ENCODE measurements around the gene GABRP.
"Not testable (repeated sequence)": the region's sequence is repeated elsewhere in the genome, so short reads cannot be mapped to it uniquely, and the experiment has no call there.

Gene GABRP

DNA sequence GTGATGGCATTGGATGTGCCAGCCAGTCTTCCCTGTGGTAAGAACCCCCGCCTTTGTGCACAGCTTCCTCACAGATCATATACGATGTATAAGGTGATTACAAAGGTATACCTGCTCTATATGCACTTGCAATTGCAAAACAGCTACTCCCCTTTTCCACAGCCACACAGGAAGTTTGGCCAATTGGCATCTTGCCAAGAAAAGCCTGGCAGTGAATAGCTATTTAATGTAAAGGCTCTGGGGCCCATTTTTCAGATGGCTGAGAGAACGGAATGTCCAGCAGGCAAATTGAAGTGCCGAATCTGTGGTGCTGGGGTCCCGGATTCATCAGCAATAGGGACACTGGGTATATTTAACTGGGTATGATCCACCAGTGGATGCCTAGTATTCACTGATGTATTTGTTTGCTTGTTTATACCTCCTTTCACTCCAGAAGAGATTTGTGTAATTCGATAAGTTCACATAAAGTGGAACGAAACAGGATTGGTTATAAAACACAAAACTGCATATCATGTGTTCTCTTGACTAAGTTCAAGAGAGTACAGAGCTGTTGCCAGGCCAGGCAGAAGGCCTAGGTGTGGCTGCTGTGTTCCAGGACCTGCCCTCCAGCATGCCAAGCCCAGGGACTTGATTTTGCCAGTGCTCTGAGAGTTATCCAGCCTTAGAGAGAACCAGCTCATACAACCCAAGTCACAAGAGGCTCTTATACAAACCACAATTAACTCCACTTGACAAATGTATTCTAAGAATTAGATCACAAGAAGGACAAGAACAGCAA lies 27.7 kb upstream of the GABRP start:
- no peak for DNase-seq (ENCODE audit: low read depth in 2 of 2)

DNA sequence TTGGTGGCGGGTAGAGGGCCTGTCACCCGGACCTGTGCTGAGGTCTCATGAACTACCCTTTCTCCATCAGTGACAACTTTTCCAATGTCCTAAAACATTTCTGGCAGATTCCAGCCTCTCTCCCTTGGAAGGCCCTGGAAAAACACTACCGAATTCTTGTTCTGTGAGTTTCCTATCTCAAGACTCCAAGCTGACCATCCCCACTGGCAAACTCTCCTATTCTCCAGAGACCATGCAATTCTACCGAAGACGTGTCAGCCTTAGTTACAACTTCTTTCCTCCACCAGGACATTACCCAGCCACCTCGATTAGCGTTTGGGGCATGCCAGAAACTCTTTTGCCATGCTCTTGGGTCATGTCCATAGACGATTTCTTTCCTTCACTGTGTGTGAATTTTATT lies 26.8 kb upstream of the GABRP start:
- DNase-seq (ENCODE audit: low read depth in 2 of 2) = no peak

DNA sequence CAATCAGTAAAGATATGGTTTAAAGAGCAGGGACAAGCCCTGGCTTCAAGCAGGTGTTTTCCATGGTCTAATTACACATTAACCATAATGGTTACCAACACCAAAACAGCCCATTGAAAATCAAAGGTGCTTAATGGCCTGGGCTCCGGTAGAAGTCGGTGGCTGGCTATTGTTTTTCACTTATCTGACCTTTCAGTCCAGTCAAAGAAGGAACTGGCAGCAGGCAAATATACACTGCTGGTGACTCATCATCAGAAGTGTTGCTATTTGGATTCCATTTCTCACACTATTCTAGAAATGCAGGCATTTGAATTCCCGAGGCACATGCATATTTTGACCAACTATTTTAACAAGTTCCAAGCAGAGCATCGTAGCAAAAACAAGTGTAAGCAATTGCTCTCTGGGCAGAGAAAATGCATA lies 26.3 kb upstream of the GABRP start:
- no peak for DNase-seq (ENCODE audit: low read depth in 2 of 2)

DNA sequence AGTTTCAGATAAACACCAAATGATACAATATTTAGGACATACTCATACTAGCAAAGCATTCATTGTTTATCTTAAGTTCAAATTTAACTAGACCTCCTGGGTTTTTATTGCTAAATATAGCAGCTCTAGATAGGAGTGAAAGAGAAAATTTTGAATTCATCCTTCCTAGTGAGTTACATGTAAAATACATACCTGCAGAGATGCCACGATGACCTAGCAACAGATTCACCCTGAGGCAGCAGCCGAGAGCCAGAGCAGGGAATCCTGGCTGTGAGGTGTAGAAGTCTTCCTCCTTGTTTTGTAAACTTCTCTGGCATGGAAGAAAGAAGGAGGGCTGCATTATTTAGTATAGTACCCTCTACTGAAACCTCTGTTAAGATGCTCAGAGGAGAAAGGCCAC lies 25.9 kb upstream of the GABRP start:
- DNase-seq (ENCODE audit: low read depth in 2 of 2) = no peak

DNA sequence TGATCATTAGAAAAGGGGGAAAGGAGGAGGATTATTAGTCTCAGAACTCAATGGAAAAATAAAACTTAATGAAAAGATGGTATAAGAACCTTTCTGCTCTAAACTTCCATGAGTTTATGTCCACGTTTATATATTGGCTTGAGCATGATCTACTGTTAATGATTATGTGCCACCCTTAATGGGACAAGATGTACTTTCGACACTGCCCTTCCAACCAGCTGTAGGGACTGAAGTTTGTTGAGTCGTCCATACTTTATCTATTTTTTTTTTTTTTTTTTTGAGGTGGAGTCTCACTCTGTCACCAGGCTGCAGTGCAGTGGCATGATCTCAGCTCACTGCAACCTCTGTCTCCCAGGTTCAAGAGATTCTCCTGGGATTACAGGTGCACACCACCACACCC lies 25.0 kb upstream of the GABRP start:
- no peak for DNase-seq (ENCODE audit: low read depth in 2 of 2)

DNA sequence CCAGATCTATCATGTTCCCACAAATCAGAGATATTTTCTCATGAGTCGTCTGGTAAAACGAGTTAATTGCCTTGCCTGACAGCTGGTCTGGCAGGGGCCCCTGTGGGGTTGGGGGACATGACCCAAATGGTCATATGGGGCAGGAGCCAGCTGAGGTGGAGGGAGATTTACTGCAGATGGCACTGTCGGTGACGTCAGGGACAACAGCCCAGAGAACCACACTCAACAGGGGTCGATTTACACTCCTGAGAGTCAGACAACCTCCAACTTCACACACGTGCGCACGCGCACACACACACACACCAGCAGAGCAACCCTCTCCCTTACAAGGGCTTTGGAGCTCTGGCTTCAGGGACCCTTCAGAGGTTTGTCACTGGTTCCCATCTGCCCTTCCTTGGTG lies 23.4 kb upstream of the GABRP start:
- DNase-seq (ENCODE audit: low read depth in 2 of 2) = no peak

DNA sequence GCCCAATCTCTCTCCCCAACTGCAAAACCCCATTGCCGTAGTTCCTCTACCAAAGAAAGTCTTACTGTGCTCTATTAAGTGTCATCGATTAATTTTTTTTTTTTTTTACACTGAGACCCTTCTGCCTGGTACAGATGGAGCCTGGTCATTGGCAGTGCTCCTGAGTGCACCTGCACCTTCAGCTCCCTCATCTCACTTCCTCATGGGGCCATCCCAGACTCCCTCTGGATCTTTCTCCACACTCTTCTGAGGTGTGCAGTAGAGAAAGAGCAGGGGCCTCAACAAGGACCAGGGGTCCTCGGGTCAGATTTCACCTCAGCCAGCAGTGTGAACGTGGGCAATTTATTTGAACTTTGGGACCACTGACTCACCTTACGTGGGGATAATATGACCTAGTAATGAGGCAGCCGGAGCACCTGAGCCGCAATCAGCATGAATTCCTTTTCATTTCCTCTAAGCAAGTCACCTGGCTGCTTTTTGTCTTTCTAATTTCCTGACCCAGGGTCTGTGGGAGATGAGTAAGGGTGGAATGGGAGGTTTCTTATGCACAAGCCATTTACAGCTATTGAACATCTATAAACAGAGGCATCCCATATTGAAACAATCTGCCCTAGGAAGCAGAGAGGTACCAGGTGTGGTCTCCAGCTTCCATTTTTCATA lies 22.3 kb upstream of the GABRP start:
- no peak for DNase-seq (ENCODE audit: low read depth in 2 of 2)

DNA sequence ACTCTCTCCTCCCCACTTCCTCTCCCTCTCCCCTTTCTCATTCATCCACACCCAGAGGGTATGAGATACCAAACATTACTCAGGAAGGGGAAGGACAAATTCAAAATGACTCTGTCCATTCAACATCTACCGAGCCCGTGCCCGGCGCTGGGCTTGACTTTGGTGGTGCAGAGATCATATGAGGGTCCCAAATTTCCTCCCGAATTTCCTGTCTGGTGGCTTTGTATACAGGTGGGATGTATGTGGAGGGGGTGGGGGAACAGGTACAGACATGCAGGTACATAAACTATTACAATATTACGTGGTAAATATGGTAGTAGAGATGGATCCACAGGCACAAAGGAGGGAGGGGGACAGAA lies 21.8 kb upstream of the GABRP start:
- DNase-seq (ENCODE audit: low read depth in 2 of 2) = no peak

DNA sequence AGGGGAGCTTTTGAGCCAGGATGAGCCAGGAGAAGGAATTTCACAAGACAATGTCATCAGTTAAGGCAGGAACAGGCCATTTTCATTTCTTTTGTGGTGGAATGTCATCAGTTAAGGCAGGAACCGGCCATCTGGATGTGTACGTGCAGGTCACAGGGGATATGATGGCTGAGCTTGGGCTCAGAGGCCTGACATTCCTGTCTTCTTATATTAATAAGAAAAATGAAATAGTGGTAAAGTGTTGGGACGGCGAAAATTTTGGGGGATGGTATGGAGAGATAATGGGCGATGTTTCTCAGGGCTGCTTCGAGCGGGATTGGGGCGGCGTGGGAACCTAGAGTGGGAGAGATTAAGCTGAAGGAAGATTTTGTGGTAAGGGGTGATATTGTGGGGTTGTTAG lies 21.2 kb upstream of the GABRP start:
- DNase-seq (ENCODE audit: low read depth in 2 of 2) = not testable (repeated sequence)

DNA sequence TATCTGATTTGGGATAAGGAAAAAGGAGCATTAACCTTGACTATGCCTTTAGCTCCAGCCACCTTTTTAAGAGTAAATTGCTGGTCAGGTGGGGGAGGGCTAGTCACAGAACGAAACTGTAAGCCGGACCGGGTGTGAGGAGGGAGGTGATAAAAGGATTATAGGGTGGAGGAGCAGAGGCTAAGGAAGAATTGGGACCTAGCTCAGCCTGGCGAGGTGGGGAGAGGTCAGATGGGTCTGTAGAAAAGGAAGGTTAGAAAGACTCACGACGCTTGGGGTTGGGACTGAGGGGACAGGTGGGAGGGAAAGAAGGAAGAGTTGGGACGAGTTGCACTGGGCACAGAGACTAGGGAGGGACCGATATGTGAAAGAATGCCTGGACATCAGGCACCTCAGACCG lies 17.7 kb upstream of the GABRP start:
- DNase-seq (ENCODE audit: low read depth in 2 of 2) = not testable (repeated sequence)

DNA sequence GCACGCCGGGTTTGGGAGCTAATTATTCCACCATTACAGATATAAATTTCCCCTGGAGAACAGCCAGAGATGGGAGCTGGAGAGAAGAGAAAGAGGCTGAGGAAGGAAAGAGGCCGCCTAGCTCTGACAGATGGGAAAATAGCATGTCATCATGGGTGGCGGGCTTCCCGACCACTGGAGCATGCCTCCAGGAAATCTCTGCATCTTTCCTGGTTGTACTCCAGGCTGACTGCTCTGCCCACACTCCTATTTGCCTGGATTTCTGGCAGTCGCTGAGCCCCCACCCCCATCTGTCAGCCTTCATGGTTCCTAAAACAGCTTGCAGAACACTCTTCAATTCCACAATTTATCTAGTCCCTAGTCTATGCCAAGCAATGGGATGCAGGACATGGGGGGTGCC lies 14.3 kb upstream of the GABRP start:
- DNase-seq (ENCODE audit: low read depth in 2 of 2) = no peak

DNA sequence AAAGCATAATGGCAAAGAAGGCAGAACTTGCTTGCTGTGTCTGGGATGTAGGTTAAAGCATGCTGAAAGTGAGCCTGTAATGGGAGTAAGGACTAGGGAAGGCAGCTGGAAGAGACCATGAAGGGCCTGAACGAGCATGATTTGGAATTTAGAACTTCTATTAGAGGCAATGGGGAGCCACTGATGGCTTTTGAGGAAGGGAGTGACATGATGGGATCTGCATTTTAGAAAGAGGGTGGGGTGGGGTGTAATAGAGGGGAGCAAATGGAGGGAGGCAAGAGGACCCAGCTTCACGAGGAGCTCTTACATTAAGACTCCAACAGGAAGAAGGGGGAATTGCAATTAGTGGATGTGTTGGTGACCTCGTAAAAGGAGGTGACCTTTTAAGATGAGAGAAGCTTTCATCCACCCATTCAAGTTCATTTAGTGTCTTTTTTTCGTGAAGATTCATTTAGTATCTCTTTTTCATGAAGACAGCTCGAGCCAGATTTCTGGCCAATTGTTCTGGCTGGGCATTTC lies 13.6 kb upstream of the GABRP start:
- no peak for DNase-seq (ENCODE audit: low read depth in 2 of 2)

DNA sequence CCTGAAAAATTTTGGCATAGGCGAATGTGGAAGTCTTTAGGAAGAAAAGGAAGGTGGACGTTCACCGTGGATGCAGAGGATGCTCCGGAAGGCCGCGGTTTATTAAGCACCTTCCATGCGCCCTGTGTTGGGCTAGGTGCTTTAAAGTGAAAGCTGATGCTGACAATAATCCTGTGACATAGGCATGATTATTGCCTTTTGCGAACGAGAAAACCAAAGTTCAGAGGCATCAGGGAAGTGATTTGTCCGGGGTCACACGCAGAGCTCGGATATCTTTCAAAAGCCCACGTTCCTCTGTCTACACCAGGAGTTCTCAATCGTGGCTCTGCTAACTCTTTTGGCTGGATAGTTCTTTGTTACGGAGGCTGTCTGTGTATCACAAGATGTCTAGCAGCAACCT lies 12.0 kb upstream of the GABRP start:
- DNase-seq (ENCODE audit: low read depth in 2 of 2) = no peak

DNA sequence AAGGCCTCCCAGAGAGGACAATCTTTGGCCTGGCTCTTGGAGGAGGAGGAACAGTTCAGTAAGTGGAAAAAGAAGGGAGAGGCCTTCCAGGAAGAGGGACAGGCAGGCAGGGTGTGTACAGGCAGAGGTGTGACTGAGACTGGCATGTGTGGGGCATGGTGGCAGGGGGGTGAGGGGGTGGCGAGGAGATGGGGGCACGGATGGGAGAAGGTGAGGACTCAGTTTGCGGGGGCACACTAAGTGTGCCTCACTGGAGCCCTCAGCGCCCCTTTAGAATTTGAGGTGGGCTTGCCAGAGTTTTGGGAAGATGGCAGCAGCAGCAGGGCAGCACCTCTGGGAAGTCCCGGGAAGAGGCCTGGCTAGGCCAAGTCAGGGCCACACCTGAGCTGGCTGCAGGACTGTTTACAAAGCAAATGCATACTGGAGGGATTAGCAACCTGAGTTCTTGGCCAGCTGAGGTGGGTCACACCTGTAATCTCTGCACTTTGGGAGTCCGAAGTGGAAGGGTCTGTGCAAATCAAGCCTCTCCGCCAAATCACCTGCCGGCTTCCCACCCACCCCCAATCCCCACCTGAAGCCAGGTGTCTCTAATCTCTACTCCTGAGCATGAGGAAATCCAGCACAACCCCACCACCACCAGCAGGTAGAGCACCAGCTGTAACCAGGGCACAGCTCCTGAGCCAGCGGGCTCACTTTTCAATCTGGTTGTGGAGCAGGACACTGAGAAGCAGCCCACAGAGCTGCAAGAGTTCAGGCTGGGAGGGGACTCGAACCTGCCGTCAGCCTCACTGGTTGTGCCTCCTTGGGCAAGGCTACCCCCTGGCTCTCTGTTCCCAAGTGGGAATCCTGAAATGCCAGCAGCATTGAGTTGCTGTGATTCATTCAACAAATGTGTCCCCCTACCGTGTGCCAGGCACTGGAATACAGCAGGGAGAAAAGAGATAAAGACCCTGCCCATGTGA lies 10.2 kb upstream of the GABRP start:
- DNase-seq (ENCODE audit: low read depth in 2 of 2) = no peak

DNA sequence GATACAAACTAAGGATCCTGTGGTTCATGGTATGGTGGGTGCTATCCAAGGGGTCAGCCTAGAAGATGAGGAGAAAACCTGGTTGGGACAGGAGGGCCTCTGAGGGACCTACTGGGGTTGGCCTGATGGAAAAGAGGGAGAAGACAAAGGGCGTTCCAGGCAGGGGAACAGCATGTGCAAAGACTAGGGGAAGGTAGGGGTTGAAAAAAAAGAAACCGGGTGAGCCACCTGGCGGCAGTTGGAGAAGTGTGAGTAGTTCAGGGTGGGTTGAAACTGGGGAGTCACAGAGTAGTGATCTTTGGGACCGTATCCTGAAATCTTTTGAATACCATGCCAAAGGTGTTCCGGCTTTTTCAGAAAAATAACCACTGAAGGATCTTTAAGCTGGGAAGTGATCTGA lies 8.7 kb upstream of the GABRP start:
- DNase-seq (ENCODE audit: low read depth in 2 of 2) = no peak

DNA sequence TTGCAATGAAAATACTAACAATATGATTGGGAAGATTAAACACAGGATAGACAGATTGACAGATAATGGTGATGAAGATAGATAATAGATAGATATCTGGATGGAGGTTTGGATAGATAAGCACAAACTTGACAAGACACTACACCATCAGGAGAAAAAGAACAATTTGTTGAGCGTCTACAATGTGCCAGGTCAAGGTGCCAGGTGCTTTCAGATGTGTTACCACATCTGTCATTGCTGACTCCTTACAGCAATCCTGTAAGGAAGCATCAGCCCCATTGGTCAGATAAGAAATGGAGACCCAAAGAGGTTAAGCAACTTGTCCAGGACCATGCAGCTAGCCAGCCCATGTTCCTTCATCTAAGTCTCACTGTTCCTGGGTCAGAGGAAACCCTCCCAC lies 1.6 kb upstream of the GABRP start:
- DNase-seq (ENCODE audit: low read depth in 2 of 2) = no peak

DNA sequence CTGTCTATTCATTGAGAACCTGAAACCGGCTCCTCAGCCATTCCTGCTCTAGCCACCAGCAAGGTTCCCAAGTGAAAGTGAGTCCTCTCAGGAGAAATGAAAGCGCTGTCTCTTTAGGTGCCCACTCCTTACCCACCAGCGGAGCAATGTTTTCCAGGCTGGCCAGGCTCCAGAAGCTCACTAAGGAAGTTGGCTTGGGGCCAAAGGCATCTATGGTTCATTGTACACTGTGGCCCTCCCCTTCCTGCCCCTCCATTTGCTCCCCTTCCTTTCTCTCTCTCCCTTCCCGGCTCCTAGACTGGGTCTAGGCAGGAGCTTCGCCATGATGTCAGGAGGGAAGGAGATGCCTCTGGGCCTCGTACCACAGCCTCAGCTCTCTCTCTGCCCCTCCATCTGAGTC lies 1.1 kb upstream of the GABRP start:
- DNase-seq (ENCODE audit: low read depth in 2 of 2) = no peak

DNA sequence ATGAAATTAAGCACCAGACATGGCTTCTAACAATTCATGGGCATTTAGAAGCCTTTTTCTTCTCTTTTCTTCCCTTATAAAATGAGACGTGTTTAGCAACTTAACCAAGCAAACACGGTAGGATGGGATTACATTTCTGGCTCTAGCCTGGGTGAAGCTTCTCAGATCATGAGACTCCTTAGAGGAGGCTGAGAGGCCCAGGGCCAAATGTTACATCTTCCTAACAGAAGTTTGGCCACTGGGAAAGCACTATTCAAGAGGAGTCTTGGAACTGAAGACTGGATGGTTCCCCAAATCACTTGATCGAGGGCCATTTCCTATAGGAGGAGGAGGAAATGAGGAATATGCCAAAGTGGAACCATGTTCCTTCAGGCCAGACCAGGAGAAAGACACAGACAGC lies 1.9 kb downstream of the GABRP start:
- no peak for DNase-seq (ENCODE audit: low read depth in 2 of 2)

DNA sequence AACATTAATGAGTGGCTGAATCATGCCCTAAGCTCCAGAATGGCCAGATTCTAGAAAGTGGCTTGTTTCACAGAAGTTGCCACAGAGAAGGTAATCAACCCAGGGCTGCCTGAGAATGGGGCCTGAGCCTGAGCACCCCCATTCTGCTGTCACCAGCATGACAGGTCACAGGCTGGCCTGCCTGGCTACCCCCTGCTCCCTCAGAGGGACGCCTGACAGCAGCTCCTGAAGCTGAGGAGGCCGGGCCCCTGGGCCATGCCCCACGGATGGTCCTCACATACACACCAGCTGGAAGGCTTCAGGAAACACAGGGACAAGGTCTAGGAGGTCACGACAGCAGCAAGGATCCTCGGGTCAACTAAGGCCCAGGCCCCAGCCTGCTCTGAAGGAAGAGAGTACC lies 3.7 kb downstream of the GABRP start:
- DNase-seq (ENCODE audit: low read depth in 2 of 2) = no peak

DNA sequence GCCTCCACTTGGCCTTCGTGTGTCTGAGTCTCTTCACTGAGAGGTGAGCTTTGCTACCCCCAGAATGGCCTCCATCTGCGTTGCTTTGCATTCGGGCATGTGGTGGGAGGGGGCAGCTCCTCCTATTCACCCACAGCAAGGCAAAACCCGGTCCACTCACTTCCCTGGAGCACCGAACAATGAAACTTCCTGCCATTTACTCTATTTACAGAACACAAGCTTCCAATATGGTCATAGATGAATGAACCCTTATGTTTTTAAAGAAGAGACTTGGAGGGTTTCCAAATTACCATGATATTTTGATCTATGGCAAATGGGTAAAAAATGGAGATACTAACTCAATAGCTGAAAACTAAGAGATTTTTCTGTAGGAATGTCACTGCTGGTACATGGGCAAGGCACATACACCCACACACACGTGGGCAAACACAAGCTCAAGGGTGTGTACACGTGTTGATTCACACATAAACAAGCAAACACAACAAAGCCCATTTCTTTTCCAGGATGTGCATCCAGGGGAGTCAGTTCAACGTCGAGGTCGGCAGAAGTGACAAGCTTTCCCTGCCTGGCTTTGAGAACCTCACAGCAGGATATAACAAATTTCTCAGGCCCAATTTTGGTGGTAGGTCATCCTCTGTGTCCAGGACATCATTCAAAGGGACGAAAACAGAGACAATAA lies 5.2 kb downstream of the GABRP start:
- no peak for DNase-seq (ENCODE audit: low read depth in 2 of 2)

DNA sequence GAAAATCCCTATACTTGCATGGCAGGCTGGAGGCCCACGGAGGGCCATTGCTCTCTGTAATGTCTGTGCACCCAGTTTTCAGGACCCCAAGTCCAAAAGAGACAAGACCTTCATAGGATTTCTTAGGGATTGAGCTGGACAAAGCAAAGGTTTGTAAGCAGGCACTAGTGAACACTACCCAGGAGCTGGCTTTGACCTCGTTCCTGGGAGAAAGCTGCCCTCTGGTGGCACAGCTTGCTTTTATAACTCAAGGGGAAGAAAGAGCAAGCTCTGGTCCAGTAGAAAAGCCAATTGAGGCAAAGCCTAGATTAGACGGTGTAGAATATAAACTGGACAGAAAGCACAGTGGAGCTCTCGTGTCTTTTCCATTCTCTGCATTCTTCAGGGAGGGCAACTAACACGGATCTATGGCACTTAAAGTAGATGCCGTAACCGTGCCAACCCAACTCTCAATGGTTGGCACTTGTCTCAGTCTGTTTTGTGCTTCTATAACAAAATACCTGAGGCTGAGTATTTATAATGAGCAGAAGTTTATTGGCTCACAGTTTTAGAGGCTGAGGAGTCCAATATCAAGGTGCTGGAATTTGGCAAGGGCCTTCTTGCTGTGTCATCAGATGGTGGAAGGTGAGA lies 7.9 kb downstream of the GABRP start:
- no peak for DNase-seq (ENCODE audit: low read depth in 2 of 2)

Measured in stimulated activated CD8-positive, alpha-beta memory T cell treated with anti-CD3 and anti-CD28 coated beads, Interleukin-7, amount 100 ng/mL, for 1 hour (primary cell).